CD4-positive, alpha-beta T cell treated with Interleukin-17A for 1 hour (primary cell): ENCODE results near the gene FLRT1.

Experiments used
- DNase-seq: peaks from one replicate; pipeline ENCODE4 v3.0.0-alpha.2; 2020

Gene FLRT1

DNA sequence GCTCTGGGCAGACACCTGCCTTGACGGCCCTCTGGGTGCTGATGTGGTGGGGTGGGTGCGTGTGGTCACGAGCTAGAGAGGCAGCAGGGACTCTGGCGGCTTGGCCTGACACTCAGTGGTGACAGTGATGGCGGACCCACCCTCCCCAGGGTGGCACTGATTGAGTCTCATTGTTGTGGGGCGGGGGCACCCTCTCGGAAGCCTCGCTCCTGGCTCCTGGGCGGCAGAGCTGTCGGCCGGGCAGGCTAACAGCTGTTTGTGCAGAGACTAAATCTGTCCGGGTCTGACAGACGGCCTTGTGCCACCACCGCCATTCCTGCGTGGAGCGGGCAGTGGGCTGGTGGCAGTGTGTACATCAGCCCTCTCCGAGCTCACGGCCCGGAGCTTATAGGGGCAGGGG, 15.6 kb downstream of the FLRT1 start:
- DNase-seq, result no peak

DNA sequence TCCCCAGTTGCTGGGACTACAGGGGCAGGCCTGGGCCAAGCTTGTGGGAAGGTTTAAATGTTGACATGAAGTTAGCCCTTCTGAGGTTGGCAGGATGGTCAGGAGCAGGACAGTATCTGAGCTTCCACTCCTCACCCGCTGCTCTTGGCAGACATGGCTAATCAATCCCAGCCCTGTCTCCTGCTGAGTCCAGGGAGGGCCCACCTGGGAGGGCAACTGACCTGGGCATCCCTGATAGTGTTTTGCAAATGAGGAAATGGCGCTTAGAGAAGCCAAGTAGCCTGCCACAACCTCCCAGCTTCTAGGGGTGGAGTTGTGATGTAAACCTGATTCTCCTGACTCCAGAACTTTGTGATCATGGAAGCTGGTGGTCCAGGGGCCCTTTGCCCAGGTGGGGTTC, 16.7 kb downstream of the FLRT1 start:
- no peak for DNase-seq

DNA sequence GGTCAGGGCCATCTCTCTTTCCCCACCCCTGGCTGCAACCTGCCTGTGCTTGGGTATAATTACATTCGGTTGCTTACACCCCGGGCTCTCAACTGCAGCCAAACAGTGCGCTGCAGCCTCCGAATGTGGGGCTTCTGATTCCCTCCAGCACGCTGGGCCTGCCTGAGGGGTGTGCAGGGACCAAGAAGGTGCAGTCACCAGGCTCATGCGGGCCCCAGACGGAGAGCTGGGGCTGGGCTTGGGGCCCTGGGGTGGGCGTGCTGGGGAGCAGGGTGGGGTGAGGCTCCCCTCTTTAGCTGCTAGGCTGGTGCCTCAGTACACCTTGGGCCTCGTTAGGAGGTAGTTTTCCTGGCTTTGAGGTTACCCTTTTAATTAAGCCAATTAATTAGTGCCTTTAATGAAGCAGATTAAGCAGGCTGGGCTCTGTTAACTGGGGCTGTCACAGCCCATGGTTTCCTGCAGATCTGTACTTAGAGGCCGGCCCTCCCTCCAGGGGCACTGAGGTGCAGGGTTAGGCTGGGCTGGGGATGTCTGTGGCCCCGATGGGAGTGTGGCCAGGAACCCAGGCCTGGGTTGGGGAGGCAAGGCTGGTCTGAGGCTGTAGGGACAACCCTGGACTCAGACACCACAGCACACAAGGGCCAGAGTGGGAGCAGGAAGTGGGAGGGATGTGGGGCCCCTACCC, 17.3 kb downstream of the FLRT1 start:
- no peak for DNase-seq

DNA sequence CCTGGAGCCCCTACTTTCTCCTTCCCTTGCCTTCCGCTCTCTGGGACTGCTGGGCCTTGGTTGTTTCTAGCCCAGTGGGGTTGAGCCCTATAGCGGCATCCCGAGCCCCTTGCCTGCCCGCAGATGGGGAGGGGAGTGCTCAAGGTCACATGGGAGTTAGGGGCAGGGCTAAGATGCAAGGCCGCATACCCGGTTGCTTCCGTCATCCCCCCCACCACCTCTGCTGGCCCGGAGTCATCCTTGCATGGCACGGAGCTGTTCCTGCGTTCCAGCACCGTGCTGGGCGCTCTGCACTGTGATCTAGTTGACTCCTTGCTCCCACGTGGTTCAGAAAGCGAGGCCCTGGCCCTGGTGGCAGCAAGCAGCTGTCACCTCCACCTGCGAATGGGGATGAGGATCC, 18.0 kb downstream of the FLRT1 start:
- no peak for DNase-seq

DNA sequence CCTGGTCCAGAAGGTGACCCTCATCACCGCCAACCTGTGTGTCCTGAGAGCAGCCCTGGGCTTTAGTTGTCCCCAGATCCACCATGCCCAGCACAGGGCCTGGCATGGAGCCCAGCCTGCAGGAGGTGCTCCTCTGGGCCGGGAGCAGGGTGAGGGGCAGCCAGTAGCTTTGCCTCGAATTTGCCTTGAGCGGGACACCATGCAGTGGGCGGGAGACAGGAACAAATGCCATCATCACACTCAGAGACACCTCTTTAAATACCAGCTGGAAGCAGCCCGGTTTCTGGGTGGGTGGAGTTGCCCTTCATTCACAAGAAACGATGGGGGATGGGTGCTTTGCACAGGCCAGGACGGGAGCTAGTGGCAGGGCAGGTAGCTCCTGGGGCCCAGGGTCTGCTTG, 19.3 kb downstream of the FLRT1 start:
- no peak for DNase-seq

DNA sequence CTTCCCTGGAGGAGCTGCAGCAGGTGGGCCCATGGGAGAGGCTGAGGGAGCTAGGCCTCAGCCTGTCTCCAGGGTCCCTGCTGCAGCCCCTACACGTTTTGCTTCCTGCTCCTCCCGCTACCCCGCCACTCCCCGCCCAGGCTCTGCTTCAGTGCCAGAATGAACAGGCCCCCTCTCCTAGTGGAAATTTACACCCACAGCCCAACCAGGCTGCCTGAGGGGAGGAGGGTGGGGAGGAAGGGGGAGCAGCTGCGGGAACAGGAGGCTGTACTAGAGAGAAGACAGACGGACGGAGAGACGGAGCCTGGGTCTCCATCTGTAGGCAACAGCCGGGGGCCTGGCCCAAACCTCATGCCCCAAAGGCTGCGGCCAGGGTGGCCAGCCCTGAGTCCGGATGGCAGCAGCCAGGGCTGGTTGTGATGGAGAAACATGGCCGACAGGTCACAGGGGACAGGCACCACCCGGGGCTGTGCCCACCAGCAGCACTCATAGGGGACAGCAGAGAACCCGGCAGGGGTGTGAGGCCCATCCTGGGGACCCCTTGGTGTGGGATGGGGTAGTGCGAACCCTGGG, 20.6 kb downstream of the FLRT1 start:
- no peak for DNase-seq

DNA sequence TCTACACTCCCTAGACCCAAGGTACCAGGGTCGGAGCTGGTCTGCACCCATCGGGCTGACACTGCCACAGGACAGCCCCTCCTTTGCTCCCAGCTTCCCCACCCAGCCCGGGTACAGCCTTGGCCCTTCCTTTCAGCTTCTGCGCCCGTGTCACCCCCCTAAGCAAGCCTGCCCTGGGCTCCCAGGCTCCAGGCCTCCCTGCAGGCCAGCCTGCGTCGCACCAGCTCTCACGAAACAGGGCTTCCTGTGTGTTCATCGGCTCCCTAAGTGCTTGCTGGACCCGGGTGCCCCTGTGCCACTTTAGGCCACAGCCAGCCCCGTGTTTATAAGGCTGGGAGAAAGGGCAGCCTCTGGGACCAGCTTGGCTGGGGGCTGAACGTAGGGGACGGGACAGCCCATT, 21.1 kb downstream of the FLRT1 start:
- no peak for DNase-seq

DNA sequence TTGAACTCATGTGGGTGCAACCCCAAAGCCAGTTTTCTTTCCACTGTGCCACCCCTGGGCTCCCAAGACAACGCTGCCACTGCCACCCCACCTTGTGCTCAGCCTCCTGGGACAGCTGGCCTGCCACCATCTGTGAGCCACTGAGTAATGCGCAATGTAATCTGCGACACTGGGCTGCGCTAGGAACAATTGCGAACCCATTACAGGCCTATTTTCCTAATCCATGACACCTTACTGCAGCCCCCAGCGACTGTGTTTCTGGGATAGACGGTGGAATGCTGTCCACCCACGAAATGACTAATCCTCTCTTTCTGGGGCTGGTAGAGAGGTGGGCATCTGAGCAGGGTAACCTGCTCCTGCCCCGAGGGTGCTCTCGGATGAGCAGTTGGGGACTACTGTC, 22.2 kb downstream of the FLRT1 start:
- DNase-seq, result no peak

DNA sequence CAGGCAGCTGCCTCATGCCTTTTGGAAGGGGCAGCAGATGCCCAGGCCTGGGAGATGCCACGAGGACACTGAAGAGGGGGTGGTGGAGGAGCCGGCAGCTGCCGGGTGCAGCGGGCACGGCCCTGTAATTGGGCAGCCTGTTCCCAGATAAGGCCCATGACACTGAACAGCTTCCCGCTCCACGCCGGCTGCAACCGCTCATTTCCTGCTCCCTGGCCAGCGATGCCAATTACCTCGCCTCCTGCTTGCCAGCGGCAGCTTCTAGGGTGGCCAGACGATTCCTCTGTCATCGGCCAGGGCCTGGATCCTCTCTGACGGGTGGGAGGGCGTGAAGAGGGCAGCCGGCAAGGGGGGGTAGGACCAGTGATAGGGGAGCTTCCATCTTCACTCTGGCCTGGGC, 22.8 kb downstream of the FLRT1 start:
- DNase-seq, result no peak

DNA sequence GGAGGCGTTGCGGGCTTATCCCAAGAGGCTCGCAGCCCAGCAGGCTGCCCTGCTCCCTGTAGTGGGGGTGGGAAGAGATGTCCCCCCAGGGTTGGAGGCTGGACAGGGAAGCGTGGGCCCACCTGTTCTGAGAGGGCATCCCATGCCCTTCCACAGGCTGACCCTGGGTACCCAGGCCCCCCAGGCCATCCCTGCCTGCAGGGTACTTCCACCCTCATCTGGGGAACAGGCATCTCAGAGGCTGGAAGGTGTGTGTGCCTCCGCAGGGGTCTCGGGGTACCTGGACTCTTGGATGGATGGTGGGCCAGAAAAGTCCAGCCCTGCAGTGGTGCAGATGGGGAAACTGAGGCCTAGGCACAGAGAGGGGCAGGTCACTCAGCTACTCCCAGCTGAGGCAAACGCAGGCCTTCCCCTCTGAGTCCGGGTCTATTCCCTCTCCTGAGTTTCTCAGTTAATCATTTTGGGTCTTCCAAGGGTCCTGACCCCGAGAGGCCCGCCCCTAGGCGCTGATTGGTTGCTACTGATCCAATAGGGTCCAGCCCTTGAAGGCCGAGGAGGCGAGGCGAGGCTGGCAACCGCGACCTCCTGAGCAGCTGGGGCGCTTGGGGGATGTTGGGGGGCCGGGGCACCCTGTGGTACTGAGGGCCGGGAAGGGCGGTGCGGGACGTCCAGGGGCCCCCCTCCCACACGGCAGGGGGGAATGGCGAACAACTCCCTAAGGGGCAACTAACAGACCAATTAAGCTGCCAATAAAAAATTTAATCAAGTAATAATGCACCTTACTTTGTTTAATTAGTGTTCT, 23.8 kb downstream of the FLRT1 start:
- DNase-seq, result no peak

DNA sequence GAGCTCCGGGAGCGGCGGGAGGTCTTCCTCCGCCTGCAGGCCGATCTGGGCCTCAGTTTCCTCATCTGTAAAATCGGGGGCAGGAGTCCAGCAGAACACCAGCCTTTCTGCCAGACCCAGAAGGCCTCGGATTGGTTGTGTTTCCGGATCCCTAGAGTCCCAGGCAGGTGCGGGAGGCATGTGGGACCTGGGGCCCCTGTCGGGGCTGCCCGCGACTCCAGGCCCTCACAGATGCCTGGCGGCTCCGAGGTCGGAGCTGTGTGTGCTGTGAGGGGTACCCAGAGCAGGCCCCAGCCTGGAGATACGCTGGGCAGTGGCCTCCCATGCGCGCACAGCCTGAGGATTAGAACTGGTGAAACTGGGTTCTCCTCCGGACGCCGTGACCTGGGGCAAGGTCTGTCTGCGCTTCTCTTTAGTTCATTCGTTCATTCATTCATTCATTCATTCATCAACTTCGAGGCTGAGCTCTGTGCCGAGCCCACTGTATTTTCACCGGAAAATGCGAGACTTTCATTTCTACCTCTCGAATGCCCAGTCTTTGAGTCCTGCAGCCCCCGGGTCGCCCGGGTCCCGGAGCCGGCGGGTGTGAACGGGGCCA, 24.6 kb downstream of the FLRT1 start:
- no peak for DNase-seq

DNA sequence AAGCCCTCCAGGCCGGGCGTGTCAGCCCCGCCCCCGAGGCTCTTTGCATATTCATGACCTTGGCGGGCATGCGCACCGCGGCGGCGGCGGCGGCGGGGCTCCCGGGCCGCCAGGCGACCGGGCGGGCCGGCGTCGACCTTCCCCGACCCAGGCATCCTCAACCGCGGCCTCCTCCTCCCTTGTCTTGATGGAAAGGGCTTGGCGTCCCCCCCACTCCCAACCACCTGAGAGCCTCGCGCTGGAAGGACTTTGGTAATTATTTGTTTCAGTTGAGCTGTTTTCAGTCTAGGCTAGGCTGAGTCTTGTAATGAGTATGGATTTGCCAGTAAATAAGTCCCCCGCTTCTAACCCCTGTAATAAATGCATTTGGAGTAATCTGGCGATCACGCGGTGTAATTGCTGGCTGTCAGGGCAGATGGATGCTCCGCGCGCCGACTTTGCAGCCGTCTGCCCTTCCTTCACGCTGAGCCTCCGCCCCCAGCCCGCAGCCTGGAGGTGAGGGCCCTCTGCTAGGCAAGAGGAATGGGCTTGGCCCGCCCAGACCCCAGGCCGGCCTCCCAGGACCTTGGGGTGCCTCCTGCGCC, 25.2 kb downstream of the FLRT1 start:
- peak; percentile 31 for DNase-seq

DNA sequence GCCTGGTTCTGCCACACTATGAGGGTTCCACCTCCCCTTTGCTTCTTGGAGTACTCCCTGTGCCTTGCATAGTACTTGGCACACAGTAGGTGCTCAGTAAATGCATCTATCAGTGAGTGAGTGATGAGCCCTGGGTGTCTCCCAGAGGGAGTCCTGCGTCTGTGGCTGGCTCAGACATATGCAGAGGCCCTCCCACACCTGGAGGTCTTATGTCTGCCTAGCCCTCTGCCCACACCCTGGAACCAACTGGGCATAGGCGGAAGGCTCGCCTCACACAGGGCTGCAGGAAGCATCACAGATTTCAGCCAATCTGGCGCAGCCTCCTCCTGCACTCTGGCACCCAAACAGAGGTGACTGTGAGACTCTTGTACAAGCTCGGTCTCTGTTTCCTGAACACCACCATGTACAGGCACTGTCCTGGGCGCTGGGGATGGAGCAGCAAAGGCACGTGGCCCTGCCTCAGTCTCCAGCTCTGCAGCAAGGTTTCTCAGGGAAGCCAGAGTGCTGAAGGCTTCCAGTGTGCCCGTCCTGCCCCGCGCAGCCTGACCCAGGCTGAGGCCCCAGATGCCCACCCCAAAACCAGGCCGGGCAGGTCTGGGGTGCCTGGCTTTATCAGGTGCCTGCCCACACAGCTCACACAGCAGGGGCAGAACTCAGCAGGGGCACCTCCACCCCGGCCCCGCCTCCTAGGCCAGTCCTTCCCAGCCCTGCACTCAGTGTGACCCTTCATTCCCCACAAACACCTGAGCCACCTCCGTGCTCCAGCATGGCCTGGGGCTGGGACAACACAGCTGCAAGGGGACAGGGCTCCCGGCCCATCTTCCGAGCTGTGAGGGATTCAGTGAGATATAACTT, 26.7 kb downstream of the FLRT1 start:
- DNase-seq, result no peak

DNA sequence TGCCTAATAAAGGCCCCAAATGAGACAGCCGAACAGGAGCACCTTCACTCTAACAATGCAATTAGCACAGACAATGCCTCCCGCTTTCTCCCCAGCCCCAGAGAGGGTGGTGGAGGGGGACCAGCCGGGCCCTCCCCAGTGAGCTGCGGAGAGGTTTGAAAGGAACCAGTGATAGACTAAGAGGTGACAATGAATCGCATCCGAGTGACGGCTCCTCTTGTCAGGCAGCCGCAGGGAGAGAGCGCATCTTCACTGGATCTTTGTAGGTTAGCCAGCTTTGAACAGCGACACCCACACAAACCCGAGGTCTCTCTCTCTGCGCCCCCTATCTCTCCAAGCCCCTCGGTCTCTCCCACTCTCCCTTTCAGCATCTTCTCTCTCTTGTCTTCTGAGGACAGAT, 28.0 kb downstream of the FLRT1 start:
- DNase-seq, result no peak

DNA sequence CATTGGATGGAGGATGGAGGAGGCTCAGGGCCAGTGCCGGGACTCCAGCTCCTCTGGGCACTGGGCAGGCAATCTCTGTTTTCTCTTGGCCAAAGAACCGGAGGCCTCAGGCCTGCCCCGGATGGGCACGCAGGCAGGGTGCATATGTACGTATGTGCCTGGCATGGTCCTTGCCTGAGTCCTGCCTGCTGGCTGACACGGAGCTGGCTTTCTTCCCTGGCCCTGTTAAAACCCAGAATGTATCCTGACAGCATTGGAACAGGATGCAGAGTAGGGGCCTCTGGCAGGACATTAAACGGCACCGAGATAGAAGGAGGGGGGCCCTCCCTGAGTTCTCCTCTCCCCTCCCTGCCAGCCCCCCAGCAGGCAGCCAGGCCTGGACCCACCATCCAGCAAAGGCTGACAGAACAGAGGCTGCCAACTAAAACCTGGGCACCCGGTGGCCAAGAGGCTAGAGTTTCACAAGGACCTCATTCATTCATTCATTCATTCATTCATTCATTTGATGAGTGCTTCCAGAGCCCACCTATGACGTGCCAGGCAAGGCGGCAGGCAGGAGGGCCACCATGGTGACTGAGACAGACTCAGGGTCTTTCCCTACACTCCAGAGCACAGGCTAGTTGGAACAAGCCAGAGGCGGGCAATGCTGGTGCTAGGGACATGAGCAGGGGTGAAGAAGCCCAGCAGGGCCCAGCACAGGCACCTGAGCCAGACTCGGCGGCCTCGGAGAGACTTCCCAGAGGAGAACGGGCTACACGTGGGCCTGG, 28.8 kb downstream of the FLRT1 start:
- no peak for DNase-seq

DNA sequence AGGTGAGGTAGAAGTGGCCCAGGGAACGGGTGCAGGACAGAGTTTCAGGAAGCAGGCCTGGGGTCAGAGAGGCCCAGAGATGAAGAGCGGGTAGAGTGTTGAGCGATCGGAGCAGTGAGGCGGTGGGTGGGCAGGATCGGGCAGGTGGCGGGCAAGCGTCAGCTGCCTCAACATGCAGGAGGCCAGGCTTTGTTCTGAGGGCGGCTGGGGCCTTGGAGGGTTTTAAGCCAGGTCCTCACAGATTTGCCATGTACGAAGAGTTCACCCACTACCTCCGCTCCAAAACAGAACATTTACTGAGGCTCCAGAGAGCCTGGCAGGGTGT, 29.4 kb downstream of the FLRT1 start:
- DNase-seq, result no peak

DNA sequence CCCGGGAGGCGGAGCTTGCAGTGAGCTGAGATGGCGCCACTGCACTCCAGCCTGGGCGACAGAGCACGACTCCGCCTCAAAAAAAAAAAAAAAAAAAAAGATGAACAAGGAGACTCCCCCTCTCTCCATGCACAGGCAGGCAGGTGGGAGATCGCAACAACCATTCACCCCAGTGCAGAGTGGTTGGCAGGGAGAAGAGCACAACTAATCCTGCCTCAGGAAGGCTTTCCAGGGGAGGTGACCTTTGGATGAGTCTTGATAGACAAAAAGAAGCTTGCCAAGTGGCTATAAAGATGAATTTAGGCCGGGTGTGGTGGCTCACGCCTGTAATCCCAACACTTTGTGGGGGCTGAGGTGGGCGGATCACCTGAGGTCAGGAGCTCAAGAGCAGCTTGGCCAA, 30.0 kb downstream of the FLRT1 start:
- DNase-seq, result no peak

DNA sequence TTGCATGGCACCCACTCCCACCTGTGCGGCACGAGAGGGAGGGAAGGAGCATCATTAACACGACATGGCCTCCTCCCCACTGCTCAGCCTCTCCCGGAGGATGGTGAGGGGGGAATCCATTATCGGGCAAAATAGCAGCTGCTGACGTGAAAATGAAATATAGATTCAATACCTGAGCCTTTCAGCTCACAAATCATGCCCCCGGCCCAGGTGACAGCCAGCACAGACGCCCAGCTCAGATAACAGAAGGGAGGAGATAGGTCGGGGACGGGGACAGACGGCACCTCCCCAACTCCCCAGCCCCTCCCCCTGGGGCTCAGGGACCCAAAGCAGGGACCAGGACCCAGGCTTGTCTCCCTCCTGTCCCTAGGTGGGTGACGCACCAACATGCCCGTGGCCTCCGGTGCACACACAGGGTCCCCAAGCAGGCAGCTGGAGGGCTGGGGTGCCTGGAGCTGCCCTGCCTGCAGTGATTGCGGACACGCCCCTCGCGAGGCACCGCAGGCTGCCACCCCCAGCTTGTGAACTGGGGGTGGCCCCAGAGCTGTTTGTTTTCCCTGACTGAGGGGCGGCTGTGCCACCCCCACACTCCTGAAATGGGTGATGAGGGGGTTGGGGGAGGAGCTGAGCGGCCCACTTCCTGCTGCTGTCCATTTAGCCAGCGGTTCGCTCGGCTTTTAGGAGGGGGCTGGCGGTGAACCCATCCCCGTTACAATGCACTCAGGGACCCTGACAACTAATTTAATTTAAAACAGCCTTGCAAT, 31.7 kb downstream of the FLRT1 start:
- no peak for DNase-seq

DNA sequence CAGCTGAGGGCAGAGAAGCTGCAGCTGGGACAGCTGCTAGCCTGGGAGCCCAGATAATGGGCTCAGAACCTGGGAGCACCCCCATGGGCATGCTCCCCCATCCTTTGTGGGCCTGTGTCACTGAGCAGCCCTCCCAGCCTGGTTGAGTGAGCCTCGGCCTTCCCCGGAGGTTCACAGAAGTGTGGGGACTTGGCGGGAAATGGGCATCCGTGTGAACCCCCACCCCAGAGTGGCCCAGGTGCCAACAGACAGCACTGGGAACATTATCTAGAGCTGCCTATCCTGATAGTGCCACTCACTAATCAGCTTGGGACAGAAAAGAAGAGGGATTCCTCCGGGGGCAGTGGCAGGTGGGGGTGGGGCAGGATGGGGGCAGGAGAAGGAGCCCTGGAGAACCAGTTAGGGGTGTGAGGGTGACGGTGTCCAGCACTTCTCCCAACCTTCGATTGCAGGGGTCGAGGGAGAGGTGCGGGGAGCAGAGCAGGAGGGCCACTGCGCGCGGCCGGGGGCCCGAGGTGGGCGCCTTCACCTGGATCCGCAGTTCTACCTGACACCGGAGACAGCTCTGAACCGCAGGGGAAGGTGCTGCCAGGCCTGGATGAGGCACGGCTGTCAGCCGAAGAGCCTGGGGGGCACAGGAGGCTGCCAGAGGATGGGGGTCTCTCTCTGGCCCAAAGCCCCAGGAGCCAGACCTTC, 33.1 kb downstream of the FLRT1 start:
- DNase-seq, result no peak
